Measurements from ENCODE around the gene OR4D1.

The OR4D1 gene

DNA sequence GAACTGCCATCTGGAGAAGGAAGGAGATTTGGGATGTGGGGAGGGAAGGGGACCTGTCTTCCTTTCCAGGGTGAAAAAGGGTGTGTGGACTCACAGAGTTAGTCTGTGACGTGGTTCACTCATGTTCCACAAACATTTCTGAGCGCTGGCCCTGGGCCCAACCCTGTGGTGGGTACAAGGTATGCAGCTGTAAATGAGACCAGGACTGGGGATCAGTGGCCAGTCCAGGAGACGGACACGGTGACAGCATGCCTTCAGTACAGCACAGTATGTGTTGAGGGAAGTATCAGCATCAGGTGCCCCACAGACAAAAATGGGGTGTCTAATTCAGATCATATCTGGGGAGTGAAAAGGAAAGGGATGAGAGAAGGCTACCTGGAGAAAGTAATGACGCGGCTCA lies 38.9 kb downstream of the OR4D1 start:
- TF ChIP-seq, protein P1, sequence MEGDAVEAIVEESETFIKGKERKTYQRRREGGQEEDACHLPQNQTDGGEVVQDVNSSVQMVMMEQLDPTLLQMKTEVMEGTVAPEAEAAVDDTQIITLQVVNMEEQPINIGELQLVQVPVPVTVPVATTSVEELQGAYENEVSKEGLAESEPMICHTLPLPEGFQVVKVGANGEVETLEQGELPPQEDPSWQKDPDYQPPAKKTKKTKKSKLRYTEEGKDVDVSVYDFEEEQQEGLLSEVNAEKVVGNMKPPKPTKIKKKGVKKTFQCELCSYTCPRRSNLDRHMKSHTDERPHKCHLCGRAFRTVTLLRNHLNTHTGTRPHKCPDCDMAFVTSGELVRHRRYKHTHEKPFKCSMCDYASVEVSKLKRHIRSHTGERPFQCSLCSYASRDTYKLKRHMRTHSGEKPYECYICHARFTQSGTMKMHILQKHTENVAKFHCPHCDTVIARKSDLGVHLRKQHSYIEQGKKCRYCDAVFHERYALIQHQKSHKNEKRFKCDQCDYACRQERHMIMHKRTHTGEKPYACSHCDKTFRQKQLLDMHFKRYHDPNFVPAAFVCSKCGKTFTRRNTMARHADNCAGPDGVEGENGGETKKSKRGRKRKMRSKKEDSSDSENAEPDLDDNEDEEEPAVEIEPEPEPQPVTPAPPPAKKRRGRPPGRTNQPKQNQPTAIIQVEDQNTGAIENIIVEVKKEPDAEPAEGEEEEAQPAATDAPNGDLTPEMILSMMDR (IDR thresholded peaks at IDR 0.05), result no peak

DNA sequence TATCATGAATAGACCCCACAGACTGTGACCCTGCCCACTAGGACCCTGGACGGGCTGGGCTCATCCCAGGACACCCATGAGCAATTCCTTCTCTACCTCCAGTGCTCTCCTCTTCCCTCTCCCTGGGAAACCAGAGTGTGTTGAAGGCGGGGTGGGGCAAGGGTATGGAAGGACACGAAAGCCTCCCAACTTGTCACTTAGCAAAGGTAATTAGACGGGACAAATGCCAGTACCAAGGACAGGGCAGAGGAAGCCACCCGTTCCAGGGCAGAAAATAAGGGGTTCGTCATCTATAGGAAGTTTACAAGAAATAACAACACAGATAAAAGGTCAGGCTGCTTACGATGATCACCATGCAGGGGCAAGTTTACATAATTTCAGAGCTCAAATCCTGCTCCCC lies 39.5 kb downstream of the OR4D1 start:
- TF ChIP-seq, protein P1 (IDR thresholded peaks at IDR 0.05), result no peak

DNA sequence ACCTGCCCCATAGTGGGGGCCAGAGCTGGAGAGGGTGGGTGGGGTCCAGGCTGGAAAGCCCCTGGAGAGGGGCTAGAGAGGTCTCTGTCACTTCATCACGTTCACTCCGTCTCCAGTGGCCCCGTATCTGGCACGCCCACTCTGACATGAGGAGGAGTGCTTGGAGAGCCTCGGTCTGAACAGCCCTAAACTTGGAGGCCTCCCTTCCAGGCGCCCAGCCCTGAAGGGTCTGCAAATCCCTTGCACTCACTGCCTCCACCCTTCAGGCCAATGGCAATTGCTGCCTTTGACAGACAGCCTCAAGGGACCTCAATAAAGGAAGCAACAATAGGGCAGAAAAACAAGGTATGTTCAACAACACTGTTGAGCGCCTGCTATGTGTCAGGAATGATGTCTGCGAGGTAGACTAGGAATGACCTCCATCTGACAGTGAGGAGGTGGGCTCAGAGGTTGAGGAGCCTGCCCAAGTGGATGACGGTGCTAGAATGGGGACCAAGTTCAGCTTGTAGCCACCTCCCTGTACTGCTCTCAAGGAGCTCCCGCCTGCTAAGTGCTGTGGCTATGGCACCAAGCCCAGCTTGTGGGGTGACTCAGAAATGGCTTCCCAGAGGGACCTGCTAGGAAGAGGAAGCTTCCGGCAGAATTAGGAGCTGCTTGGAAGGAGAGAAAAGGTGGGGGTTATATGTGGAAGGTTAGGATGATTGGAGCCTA lies 41.4 kb downstream of the OR4D1 start:
- TF ChIP-seq, protein P1 (IDR thresholded peaks at IDR 0.05), result no peak

- TF ChIP-seq, protein P1 (IDR thresholded peaks at IDR 0.05), result no peak
Observed at GRCh38 chr17:58191241-58191896, 43.2 kb downstream of the OR4D1 start.

- TF ChIP-seq, protein P1 (IDR thresholded peaks at IDR 0.05), result no peak
Observed at GRCh38 chr17:58192612-58193011, 44.4 kb downstream of the OR4D1 start, which contains the start of gene EPX. EPX (plus strand) TSS chr17:58192726; CDS start chr17:58192847, 121 bp downstream.

GRCh38 chr17:58193641-58194255 lies 45.6 kb downstream of the OR4D1 start:
- TF ChIP-seq, protein P1 (IDR thresholded peaks at IDR 0.05), result no peak

GRCh38 chr17:58195518-58196123 lies 47.4 kb downstream of the OR4D1 start:
- TF ChIP-seq, protein P1 (IDR thresholded peaks at IDR 0.05), result no peak
